Suprapubic skin (tissue), 4 donors: ENCODE measurements around the gene SPAG16. TPM values are rescaled to one million over a fixed set of nuclear protein-coding genes. Genes with fewer than 3 reads are reported as not detected.

Source experiments
- DNase-seq, 2 donors: peaks; one replicate each; pipeline ENCODE4 v3.0.0-alpha.2; 2019; ENCODE audit warnings: low spot score in 2 of 2
- H3K27ac ChIP-seq: fragments of 200-600 bp; sonication (generic); one replicate; pipeline ENCODE4 v1.5.1; 2019
- H3K27me3 ChIP-seq: fragments of 200-600 bp; sonication (generic); one replicate; pipeline ENCODE4 v1.5.1; 2019
- H3K36me3 ChIP-seq: fragments of 200-600 bp; sonication (generic); one replicate; pipeline ENCODE4 v1.5.1; 2019
- H3K4me1 ChIP-seq: fragments of 200-600 bp; sonication (generic); one replicate; pipeline ENCODE4 v1.5.1; 2019
- H3K4me3 ChIP-seq: fragments of 200-600 bp; sonication (generic); one replicate; pipeline ENCODE4 v1.5.1; 2019; ENCODE audit warnings: mild to moderate bottlenecking
- H3K9me3 ChIP-seq: fragments of 200-600 bp; sonication (generic); one replicate; pipeline ENCODE4 v1.5.1; 2019
- CTCF ChIP-seq, 2 donors: fragments of 200-600 bp in 1 of 2; fragments of 450-650 bp in 1 of 2; sonication (generic) in 1 of 2; IDR thresholded peaks; one replicate each; pipeline ENCODE4 v1.5.1; 2016 to 2019; ENCODE audit warnings: antibody characterized with exemption in 2 of 2, mild to moderate bottlenecking in 1 of 2, moderate library complexity in 1 of 2
- EP300 ChIP-seq: sonication (generic); formaldehyde crosslinking; IDR thresholded peaks from one replicate; pipeline ENCODE4 v1.6.1; 2017; ENCODE audit warnings: antibody characterized with exemption
- POLR2A ChIP-seq, 2 donors: fragments of 450-650 bp; IDR thresholded peaks; one replicate each; pipeline ENCODE4 v1.6.1; 2017; ENCODE audit warnings: antibody characterized with exemption in 2 of 2, mild to moderate bottlenecking in 2 of 2, moderate library complexity in 2 of 2
- POLR2AphosphoS5 ChIP-seq, 3 donors: sonication (generic); formaldehyde crosslinking; IDR thresholded peaks; one replicate each; pipeline ENCODE4 v1.6.1; 2017; ENCODE audit warnings: antibody characterized with exemption in 3 of 3
- WGBS: methylation state at CpG from one replicate; pipeline ENCODE4 v1.1.5; 2018; 5-methylcytosine and 5-hydroxymethylcytosine counted together
- total RNA-seq, 4 donors: library from RNA; depleted of rRNA; stranded (reverse); fragments of >200 nt; gene quantifications; one replicate each; pipeline ENCODE4 v1.1.0, GENCODE V29; 2016

Gene SPAG16
- total RNA-seq, 4 donors from 2014 or later, result 17.5 to 31.4 (median 22.0) TPM

- Histone ChIP-seq H3K27ac (no peak overlapping the region), H3K4me1 (no peaks in the 10 kb centered on the region), H3K36me3 (no peaks in the 10 kb centered on the region), H3K4me3 (no peak overlapping the region), H3K27me3 (no peaks in the 10 kb centered on the region), H3K9me3 (no peaks in the 10 kb centered on the region)
- no peak for DNase-seq
- 94% methylated on average over 3 of the region's 3 CpGs for WGBS
- TF ChIP-seq EP300, result no peak
- no peak for TF ChIP-seq CTCF (IDR thresholded peaks at IDR 0.05)
- TF ChIP-seq POLR2AphosphoS5 (IDR thresholded peaks at IDR 0.05), result no peak
- TF ChIP-seq POLR2A (IDR thresholded peaks at IDR 0.05), result no peak
Measured at GRCh38 chr2:213561759-213562158, 277.5 kb downstream of the SPAG16 start.

GRCh38 chr2:213562539-213563180, 278.4 kb downstream of the SPAG16 start:
- Histone ChIP-seq H3K4me1 (no peaks in the 10 kb centered on the region), H3K27ac (no peak overlapping the region), H3K4me3 (no peak overlapping the region), H3K27me3 (no peaks in the 10 kb centered on the region), H3K9me3 (no peaks in the 10 kb centered on the region), H3K36me3 (no peaks in the 10 kb centered on the region)
- 79% methylated on average over 8 of the region's 8 CpGs for WGBS
- no peak for DNase-seq
- no peak for TF ChIP-seq POLR2AphosphoS5 (IDR thresholded peaks at IDR 0.05)
- no peak for TF ChIP-seq CTCF (IDR thresholded peaks at IDR 0.05)
- TF ChIP-seq POLR2A (IDR thresholded peaks at IDR 0.05), result no peak
- no peak for TF ChIP-seq EP300

GRCh38 chr2:213566846-213567245, 282.6 kb downstream of the SPAG16 start:
- Histone ChIP-seq H3K27me3 (no peaks in the 10 kb centered on the region), H3K4me1 (no peaks in the 10 kb centered on the region), H3K9me3 (no peaks in the 10 kb centered on the region), H3K27ac (no peak overlapping the region), H3K4me3 (no peak overlapping the region), H3K36me3 (no peaks in the 10 kb centered on the region)
- no peak for DNase-seq
- no peak for TF ChIP-seq POLR2A (IDR thresholded peaks at IDR 0.05)
- TF ChIP-seq CTCF (IDR thresholded peaks at IDR 0.05), result no peak
- TF ChIP-seq POLR2AphosphoS5 (IDR thresholded peaks at IDR 0.05), result no peak
- TF ChIP-seq EP300, result no peak

- DNase-seq, result no peak
- Histone ChIP-seq H3K4me1 (no peaks in the 10 kb centered on the region), H3K36me3 (no peaks in the 10 kb centered on the region), H3K27me3 (no peaks in the 10 kb centered on the region), H3K4me3 (no peak overlapping the region), H3K27ac (no peak overlapping the region), H3K9me3 (no peaks in the 10 kb centered on the region)
- 88% methylated on average over 1 of the region's 1 CpG for WGBS
- no peak for TF ChIP-seq POLR2AphosphoS5 (IDR thresholded peaks at IDR 0.05)
- TF ChIP-seq POLR2A (IDR thresholded peaks at IDR 0.05), result no peak
- no peak for TF ChIP-seq EP300
- TF ChIP-seq CTCF (IDR thresholded peaks at IDR 0.05), result no peak
Measured at GRCh38 chr2:213609570-213610170, 325.4 kb downstream of the SPAG16 start.

GRCh38 chr2:213627054-213627710, 342.9 kb downstream of the SPAG16 start:
- Histone ChIP-seq H3K27me3 (no peaks in the 10 kb centered on the region), H3K36me3 (no peaks in the 10 kb centered on the region), H3K27ac (no peak overlapping the region), H3K4me3 (no peak overlapping the region), H3K9me3 (peaks cover 6% of the 10 kb centered on the region), H3K4me1 (no peaks in the 10 kb centered on the region)
- DNase-seq, result no peak
- TF ChIP-seq CTCF (IDR thresholded peaks at IDR 0.05) (no peak), POLR2AphosphoS5 (IDR thresholded peaks at IDR 0.05) (no peak), EP300 (no peak), POLR2A (IDR thresholded peaks at IDR 0.05) (no peak)
- 72% methylated on average over 5 of the region's 5 CpGs for WGBS
